HG03159 (cell line): ENCODE results near the gene UBE2E1.

Experiments
- ATAC-seq: cut with Tn5 transposase; IDR thresholded peaks from one replicate; pipeline ENCODE4 v1.9.1; 2021; ENCODE audit warnings: mild to moderate bottlenecking, moderate library complexity; ENCODE audit not compliant: unreplicated experiment

UBE2E1 gene

GRCh38 chr3:23819599-23820360, 14.0 kb downstream of the UBE2E1 start:
- peak; percentile 50 for ATAC-seq

GRCh38 chr3:23820888-23821287, 15.1 kb downstream of the UBE2E1 start:
- no peak for ATAC-seq

GRCh38 chr3:23821858-23822257, 16.1 kb downstream of the UBE2E1 start:
- no peak for ATAC-seq

- ATAC-seq: no peak
Observed at GRCh38 chr3:23822559-23822958, 16.8 kb downstream of the UBE2E1 start.

GRCh38 chr3:23823620-23824019, 17.9 kb downstream of the UBE2E1 start:
- ATAC-seq: no peak

GRCh38 chr3:23824699-23825444, 19.1 kb downstream of the UBE2E1 start:
- no peak for ATAC-seq

- no peak for ATAC-seq
Observed at GRCh38 chr3:23825802-23826201, 20.0 kb downstream of the UBE2E1 start.

- ATAC-seq: no peak
Observed at GRCh38 chr3:23826382-23827064, 20.8 kb downstream of the UBE2E1 start.

- peak; percentile 68 for ATAC-seq
Observed at GRCh38 chr3:23829242-23829934, 23.6 kb downstream of the UBE2E1 start.

- ATAC-seq: peak; percentile 79
Observed at GRCh38 chr3:23830869-23831484, 25.2 kb downstream of the UBE2E1 start.

GRCh38 chr3:23831517-23832394, 26.0 kb downstream of the UBE2E1 start:
- peak; percentile 24 for ATAC-seq

- ATAC-seq: no peak
Observed at GRCh38 chr3:23832523-23832922, 26.8 kb downstream of the UBE2E1 start.

GRCh38 chr3:23834082-23834870, 28.5 kb downstream of the UBE2E1 start:
- no peak for ATAC-seq

- no peak for ATAC-seq
Observed at GRCh38 chr3:23835087-23835486, 29.3 kb downstream of the UBE2E1 start.

GRCh38 chr3:23835802-23836201, 30.0 kb downstream of the UBE2E1 start:
- ATAC-seq: no peak

GRCh38 chr3:23836536-23837230, 30.9 kb downstream of the UBE2E1 start:
- no peak for ATAC-seq

- no peak for ATAC-seq
Observed at GRCh38 chr3:23837286-23837685, 31.5 kb downstream of the UBE2E1 start.

GRCh38 chr3:23837691-23838090, 31.9 kb downstream of the UBE2E1 start:
- no peak for ATAC-seq
